GM12873 (cell line): ENCODE data around the gene RBM19.

Source experiments
- CTCF ChIP-seq: IDR thresholded peaks from 2 replicates; pipeline ENCODE4 v1.5.1; 2012; ENCODE audit warnings: low read depth, mild to moderate bottlenecking, moderate library complexity, low read length, control low read depth; ENCODE audit not compliant: insufficient read depth; ENCODE audit errors: missing control alignments

The RBM19 gene

GRCh38 chr12:113826805-113827538, 139.2 kb downstream of the RBM19 start:
- TF ChIP-seq CTCF = no peak

GRCh38 chr12:113825705-113826104, 140.4 kb downstream of the RBM19 start:
- TF ChIP-seq CTCF = no peak

- no peak for TF ChIP-seq CTCF
Measured at GRCh38 chr12:113823816-113824215, 142.3 kb downstream of the RBM19 start.

- no peak for TF ChIP-seq CTCF
Measured at GRCh38 chr12:113823016-113823415, 143.1 kb downstream of the RBM19 start.

GRCh38 chr12:113820842-113821241, 145.3 kb downstream of the RBM19 start:
- TF ChIP-seq CTCF = no peak

GRCh38 chr12:113820309-113820708, 145.8 kb downstream of the RBM19 start:
- no peak for TF ChIP-seq CTCF

- TF ChIP-seq CTCF = no peak
Measured at GRCh38 chr12:113819495-113819894, 146.6 kb downstream of the RBM19 start.

- peak; percentile 40 for TF ChIP-seq CTCF
Measured at GRCh38 chr12:113818833-113819232, 147.3 kb downstream of the RBM19 start.
